Measurements from ENCODE around the gene C5orf15.
A peak's percentile ranks its signal among the peaks of the same experiment; 100 is the strongest.
"Not testable (repeated sequence)": the region's sequence is repeated elsewhere in the genome, so short reads cannot be mapped to it uniquely, and the experiment has no call there.

Gene C5orf15

GRCh38 chr5:133938929-133939328 lies 29.5 kb downstream of the C5orf15 start:
- no peak for DNase-seq (ENCODE audit: extremely low read depth in 1 of 2, low read depth in 1 of 2)

- DNase-seq (ENCODE audit: extremely low read depth in 1 of 2, low read depth in 1 of 2): no peak
Measured at GRCh38 chr5:133938039-133938821, 30.2 kb downstream of the C5orf15 start.

- not testable (repeated sequence) for DNase-seq (ENCODE audit: extremely low read depth in 1 of 2, low read depth in 1 of 2)
Measured at GRCh38 chr5:133937628-133938027, 30.8 kb downstream of the C5orf15 start.

GRCh38 chr5:133936651-133937015 lies 31.8 kb downstream of the C5orf15 start:
- no peak for DNase-seq (ENCODE audit: extremely low read depth in 1 of 2, low read depth in 1 of 2)

- DNase-seq (ENCODE audit: extremely low read depth in 1 of 2, low read depth in 1 of 2): not testable (repeated sequence)
Measured at GRCh38 chr5:133935991-133936650, 32.3 kb downstream of the C5orf15 start.

GRCh38 chr5:133935667-133935940 lies 32.8 kb downstream of the C5orf15 start:
- no peak for DNase-seq (ENCODE audit: extremely low read depth in 1 of 2, low read depth in 1 of 2)

GRCh38 chr5:133934822-133935666 lies 33.4 kb downstream of the C5orf15 start:
- no peak for DNase-seq (ENCODE audit: extremely low read depth in 1 of 2, low read depth in 1 of 2)

GRCh38 chr5:133934311-133934710 lies 34.1 kb downstream of the C5orf15 start:
- DNase-seq (ENCODE audit: extremely low read depth in 1 of 2, low read depth in 1 of 2): no peak

GRCh38 chr5:133933670-133934295 lies 34.6 kb downstream of the C5orf15 start:
- DNase-seq (ENCODE audit: extremely low read depth in 1 of 2, low read depth in 1 of 2): no peak

- no peak for DNase-seq (ENCODE audit: extremely low read depth in 1 of 2, low read depth in 1 of 2)
Measured at GRCh38 chr5:133933169-133933509, 35.3 kb downstream of the C5orf15 start.

GRCh38 chr5:133932441-133933168 lies 35.8 kb downstream of the C5orf15 start:
- DNase-seq (ENCODE audit: extremely low read depth in 1 of 2, low read depth in 1 of 2): no peak

GRCh38 chr5:133931546-133931945 lies 36.9 kb downstream of the C5orf15 start:
- DNase-seq (ENCODE audit: extremely low read depth in 1 of 2, low read depth in 1 of 2): no peak

- no peak for DNase-seq (ENCODE audit: extremely low read depth in 1 of 2, low read depth in 1 of 2)
Measured at GRCh38 chr5:133930813-133931090, 37.7 kb downstream of the C5orf15 start.

GRCh38 chr5:133930061-133930812 lies 38.2 kb downstream of the C5orf15 start:
- peak; percentile 43 to 74 for DNase-seq (ENCODE audit: extremely low read depth in 1 of 2, low read depth in 1 of 2)

- DNase-seq (ENCODE audit: extremely low read depth in 1 of 2, low read depth in 1 of 2): no peak
Measured at GRCh38 chr5:133928587-133929393, 39.6 kb downstream of the C5orf15 start.

GRCh38 chr5:133927300-133928180 lies 40.9 kb downstream of the C5orf15 start:
- DNase-seq (ENCODE audit: extremely low read depth in 1 of 2, low read depth in 1 of 2): no peak

GRCh38 chr5:133926489-133927299 lies 41.7 kb downstream of the C5orf15 start:
- DNase-seq (ENCODE audit: extremely low read depth in 1 of 2, low read depth in 1 of 2): no peak
